ENCODE data around the gene UBAC1.
A peak's percentile ranks its signal among the peaks of the same experiment; 100 is the strongest.

Gene UBAC1

GRCh38 chr9:135994501-135995192 is 33.5 kb upstream of the UBAC1 start:
- H3K27me3 ChIP-seq (ENCODE audit: control insufficient read depth in 1 of 2, insufficient read depth in 2 of 2, low read length in 2 of 2): no peaks in the 10 kb centered on the region
- no peaks in the 10 kb centered on the region for H3K36me3 ChIP-seq (ENCODE audit: control insufficient read depth in 1 of 2, insufficient read depth in 2 of 2, low read length in 2 of 2)
- no peak overlapping the region for H3K4me3 ChIP-seq (ENCODE audit: low read depth in 1 of 2, low read length in 2 of 2)
- H3K9ac ChIP-seq (ENCODE audit: low read depth in 1 of 2, low read length in 2 of 2): no peak overlapping the region
- H3K27ac ChIP-seq (ENCODE audit: low read depth, low read length): no peak overlapping the region
- peaks cover 15 to 25% of the 10 kb centered on the region in 2 donors for H3K4me1 ChIP-seq (ENCODE audit: control insufficient read depth in 1 of 2, insufficient read depth in 2 of 2, low read length in 2 of 2)
- no peaks in the 10 kb centered on the region for H3K9me3 ChIP-seq (ENCODE audit: control insufficient read depth in 1 of 2, low read length in 2 of 2)

DNA sequence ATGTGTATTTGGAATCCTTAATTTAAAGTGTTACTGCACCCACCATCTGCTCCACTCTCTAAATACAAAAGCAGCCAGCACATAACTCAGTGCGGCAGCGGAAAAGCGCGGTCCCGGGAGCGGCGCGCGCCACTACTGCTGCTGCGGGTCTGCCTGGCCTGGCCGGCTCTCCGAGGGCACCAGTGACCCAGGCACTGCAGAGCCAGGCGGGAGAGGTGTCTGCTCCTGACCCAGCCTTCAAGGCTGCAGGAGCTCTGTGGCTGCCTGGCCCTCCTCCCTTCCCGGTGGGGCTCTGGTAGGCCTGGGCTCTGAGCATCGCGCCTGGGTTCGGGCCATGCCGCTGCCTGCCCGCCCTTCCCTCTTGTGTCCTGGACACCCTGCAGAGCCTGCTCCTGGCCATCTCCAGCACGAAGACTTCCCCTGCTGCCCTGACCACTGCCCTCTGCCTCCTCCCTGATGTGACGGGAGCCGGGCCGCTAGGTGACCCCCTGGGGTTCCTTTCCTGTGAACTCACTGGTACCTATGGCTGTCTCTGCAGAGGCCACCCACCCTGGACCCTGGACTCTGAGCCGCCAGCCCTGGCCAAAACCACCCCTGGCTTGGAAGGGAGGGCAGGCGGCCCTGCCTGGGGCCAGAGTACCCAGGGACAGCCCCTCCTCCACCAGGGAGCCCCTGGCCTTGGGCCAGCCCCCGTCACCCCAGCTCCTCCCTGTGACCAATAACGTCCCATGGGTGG is 32.8 kb upstream of the UBAC1 start:
- H3K27ac ChIP-seq (ENCODE audit: low read depth, low read length): no peak overlapping the region
- no peaks in the 10 kb centered on the region for H3K36me3 ChIP-seq (ENCODE audit: control insufficient read depth in 1 of 2, insufficient read depth in 2 of 2, low read length in 2 of 2)
- peak overlapping the region; percentile 6 to 39 for H3K9ac ChIP-seq (ENCODE audit: low read depth in 1 of 2, low read length in 2 of 2)
- peaks cover 15 to 28% of the 10 kb centered on the region in 2 donors for H3K4me1 ChIP-seq (ENCODE audit: control insufficient read depth in 1 of 2, insufficient read depth in 2 of 2, low read length in 2 of 2)
- H3K4me3 ChIP-seq (ENCODE audit: low read depth in 1 of 2, low read length in 2 of 2): no peak overlapping the region
- H3K9me3 ChIP-seq (ENCODE audit: control insufficient read depth in 1 of 2, low read length in 2 of 2): no peaks in the 10 kb centered on the region
- no peaks in the 10 kb centered on the region for H3K27me3 ChIP-seq (ENCODE audit: control insufficient read depth in 1 of 2, insufficient read depth in 2 of 2, low read length in 2 of 2)

DNA sequence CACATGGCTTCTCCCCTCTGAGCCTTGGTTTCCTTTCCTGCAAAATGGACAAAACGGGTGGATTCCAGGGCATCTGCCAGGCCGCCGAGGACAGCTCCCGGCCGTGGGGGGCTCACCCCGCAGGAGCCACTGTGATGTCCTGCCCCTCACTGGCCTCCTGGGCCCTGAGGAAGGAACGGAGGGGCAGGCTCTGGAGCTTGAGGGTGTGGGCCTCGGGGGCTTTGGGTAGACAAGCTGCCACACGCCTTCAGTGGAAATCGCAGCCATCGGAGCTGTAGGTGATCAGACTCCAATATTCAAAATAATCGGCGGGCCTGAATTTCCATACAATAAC is 32.2 kb upstream of the UBAC1 start:
- Histone ChIP-seq H3K9me3 (ENCODE audit: control insufficient read depth in 1 of 2, low read length in 2 of 2) (no peaks in the 10 kb centered on the region), H3K9ac (ENCODE audit: low read depth in 1 of 2, low read length in 2 of 2) (peak overlapping the region; percentile 6 to 39), H3K4me3 (ENCODE audit: low read depth in 1 of 2, low read length in 2 of 2) (no peak overlapping the region), H3K4me1 (ENCODE audit: control insufficient read depth in 1 of 2, insufficient read depth in 2 of 2, low read length in 2 of 2) (peaks cover 15 to 28% of the 10 kb centered on the region in 2 donors), H3K27me3 (ENCODE audit: control insufficient read depth in 1 of 2, insufficient read depth in 2 of 2, low read length in 2 of 2) (no peaks in the 10 kb centered on the region), H3K36me3 (ENCODE audit: control insufficient read depth in 1 of 2, insufficient read depth in 2 of 2, low read length in 2 of 2) (no peaks in the 10 kb centered on the region), H3K27ac (ENCODE audit: low read depth, low read length) (peak overlapping the region; percentile 81)

GRCh38 chr9:135992486-135993408 is 31.6 kb upstream of the UBAC1 start:
- H3K27ac ChIP-seq (ENCODE audit: low read depth, low read length): peak overlapping the region; percentile 81
- H3K9me3 ChIP-seq (ENCODE audit: control insufficient read depth in 1 of 2, low read length in 2 of 2): no peaks in the 10 kb centered on the region
- H3K4me3 ChIP-seq (ENCODE audit: low read depth in 1 of 2, low read length in 2 of 2): peak overlapping the region; percentile 15 to 30
- peak overlapping the region; percentile 26 to 39 for H3K9ac ChIP-seq (ENCODE audit: low read depth in 1 of 2, low read length in 2 of 2)
- no peaks in the 10 kb centered on the region for H3K36me3 ChIP-seq (ENCODE audit: control insufficient read depth in 1 of 2, insufficient read depth in 2 of 2, low read length in 2 of 2)
- no peaks in the 10 kb centered on the region for H3K27me3 ChIP-seq (ENCODE audit: control insufficient read depth in 1 of 2, insufficient read depth in 2 of 2, low read length in 2 of 2)
- H3K4me1 ChIP-seq (ENCODE audit: control insufficient read depth in 1 of 2, insufficient read depth in 2 of 2, low read length in 2 of 2): peaks cover 15 to 28% of the 10 kb centered on the region in 2 donors

- Histone ChIP-seq H3K9ac (ENCODE audit: low read depth in 1 of 2, low read length in 2 of 2) (no peak overlapping the region), H3K4me1 (ENCODE audit: control insufficient read depth in 1 of 2, insufficient read depth in 2 of 2, low read length in 2 of 2) (peaks cover 15 to 28% of the 10 kb centered on the region in 2 donors), H3K27me3 (ENCODE audit: control insufficient read depth in 1 of 2, insufficient read depth in 2 of 2, low read length in 2 of 2) (no peaks in the 10 kb centered on the region), H3K4me3 (ENCODE audit: low read depth in 1 of 2, low read length in 2 of 2) (no peak overlapping the region), H3K27ac (ENCODE audit: low read depth, low read length) (no peak overlapping the region), H3K9me3 (ENCODE audit: control insufficient read depth in 1 of 2, low read length in 2 of 2) (no peaks in the 10 kb centered on the region), H3K36me3 (ENCODE audit: control insufficient read depth in 1 of 2, insufficient read depth in 2 of 2, low read length in 2 of 2) (no peaks in the 10 kb centered on the region)
Measured at GRCh38 chr9:135991771-135992170, 30.6 kb upstream of the UBAC1 start.

- H3K27ac ChIP-seq (ENCODE audit: low read depth, low read length): no peak overlapping the region
- H3K9me3 ChIP-seq (ENCODE audit: control insufficient read depth in 1 of 2, low read length in 2 of 2): no peaks in the 10 kb centered on the region
- H3K36me3 ChIP-seq (ENCODE audit: control insufficient read depth in 1 of 2, insufficient read depth in 2 of 2, low read length in 2 of 2): no peaks in the 10 kb centered on the region
- peaks cover 0 to 3% of the 10 kb centered on the region in 2 donors for H3K27me3 ChIP-seq (ENCODE audit: control insufficient read depth in 1 of 2, insufficient read depth in 2 of 2, low read length in 2 of 2)
- no peak overlapping the region for H3K9ac ChIP-seq (ENCODE audit: low read depth in 1 of 2, low read length in 2 of 2)
- no peak overlapping the region for H3K4me3 ChIP-seq (ENCODE audit: low read depth in 1 of 2, low read length in 2 of 2)
- peaks cover 15 to 28% of the 10 kb centered on the region in 2 donors for H3K4me1 ChIP-seq (ENCODE audit: control insufficient read depth in 1 of 2, insufficient read depth in 2 of 2, low read length in 2 of 2)
Measured at GRCh38 chr9:135990468-135991429, 29.6 kb upstream of the UBAC1 start.

- Histone ChIP-seq H3K27ac (ENCODE audit: low read depth, low read length) (no peak overlapping the region), H3K4me3 (ENCODE audit: low read depth in 1 of 2, low read length in 2 of 2) (peak overlapping the region in 1 of 2 donors; percentile 10), H3K4me1 (ENCODE audit: control insufficient read depth in 1 of 2, insufficient read depth in 2 of 2, low read length in 2 of 2) (peaks cover 15 to 28% of the 10 kb centered on the region in 2 donors), H3K9ac (ENCODE audit: low read depth in 1 of 2, low read length in 2 of 2) (no peak overlapping the region), H3K36me3 (ENCODE audit: control insufficient read depth in 1 of 2, insufficient read depth in 2 of 2, low read length in 2 of 2) (no peaks in the 10 kb centered on the region), H3K9me3 (ENCODE audit: control insufficient read depth in 1 of 2, low read length in 2 of 2) (no peaks in the 10 kb centered on the region), H3K27me3 (ENCODE audit: control insufficient read depth in 1 of 2, insufficient read depth in 2 of 2, low read length in 2 of 2) (peaks cover 0 to 6% of the 10 kb centered on the region in 2 donors)
Measured at GRCh38 chr9:135989722-135990467, 28.7 kb upstream of the UBAC1 start.

- Histone ChIP-seq H3K9ac (ENCODE audit: low read depth in 1 of 2, low read length in 2 of 2) (no peak overlapping the region), H3K4me1 (ENCODE audit: control insufficient read depth in 1 of 2, insufficient read depth in 2 of 2, low read length in 2 of 2) (peaks cover 15 to 28% of the 10 kb centered on the region in 2 donors), H3K27ac (ENCODE audit: low read depth, low read length) (no peak overlapping the region), H3K36me3 (ENCODE audit: control insufficient read depth in 1 of 2, insufficient read depth in 2 of 2, low read length in 2 of 2) (no peaks in the 10 kb centered on the region), H3K27me3 (ENCODE audit: control insufficient read depth in 1 of 2, insufficient read depth in 2 of 2, low read length in 2 of 2) (peaks cover 0 to 10% of the 10 kb centered on the region in 2 donors), H3K4me3 (ENCODE audit: low read depth in 1 of 2, low read length in 2 of 2) (no peak overlapping the region), H3K9me3 (ENCODE audit: control insufficient read depth in 1 of 2, low read length in 2 of 2) (no peaks in the 10 kb centered on the region)
Measured at GRCh38 chr9:135989157-135989556, 28.0 kb upstream of the UBAC1 start.

GRCh38 chr9:135988493-135988892 is 27.3 kb upstream of the UBAC1 start:
- Histone ChIP-seq H3K4me3 (ENCODE audit: low read depth in 1 of 2, low read length in 2 of 2) (no peak overlapping the region), H3K27ac (ENCODE audit: low read depth, low read length) (no peak overlapping the region), H3K9ac (ENCODE audit: low read depth in 1 of 2, low read length in 2 of 2) (no peak overlapping the region), H3K27me3 (ENCODE audit: control insufficient read depth in 1 of 2, insufficient read depth in 2 of 2, low read length in 2 of 2) (peaks cover 5 to 10% of the 10 kb centered on the region in 2 donors), H3K9me3 (ENCODE audit: control insufficient read depth in 1 of 2, low read length in 2 of 2) (no peaks in the 10 kb centered on the region), H3K4me1 (ENCODE audit: control insufficient read depth in 1 of 2, insufficient read depth in 2 of 2, low read length in 2 of 2) (peaks cover 15 to 28% of the 10 kb centered on the region in 2 donors), H3K36me3 (ENCODE audit: control insufficient read depth in 1 of 2, insufficient read depth in 2 of 2, low read length in 2 of 2) (no peaks in the 10 kb centered on the region)

All from duodenal mucosa (tissue), 2 donors.